ENCODE measurements around the gene MAPK4.

The MAPK4 gene

GRCh38 chr18:50654658-50655550, 95.0 kb downstream of the MAPK4 start:
- DNase-seq (ENCODE audit: low read depth) = no peak

- DNase-seq (ENCODE audit: low read depth) = no peak
These were observed 96.5 kb downstream of the MAPK4 start for GRCh38 chr18:50656396-50656795.

- DNase-seq (ENCODE audit: low read depth) = no peak
These were observed 97.1 kb downstream of the MAPK4 start for GRCh38 chr18:50656841-50657470.

GRCh38 chr18:50658601-50659000, 98.7 kb downstream of the MAPK4 start:
- no peak for DNase-seq (ENCODE audit: low read depth)

GRCh38 chr18:50659091-50660003, 99.5 kb downstream of the MAPK4 start:
- DNase-seq (ENCODE audit: low read depth) = no peak

- no peak for DNase-seq (ENCODE audit: low read depth)
These were observed 101.1 kb downstream of the MAPK4 start for GRCh38 chr18:50661013-50661412.

GRCh38 chr18:50662177-50662576, 102.3 kb downstream of the MAPK4 start:
- no peak for DNase-seq (ENCODE audit: low read depth)

GRCh38 chr18:50662775-50663383, 103.0 kb downstream of the MAPK4 start:
- DNase-seq (ENCODE audit: low read depth) = no peak

GRCh38 chr18:50663626-50664441, 103.9 kb downstream of the MAPK4 start:
- no peak for DNase-seq (ENCODE audit: low read depth)

GRCh38 chr18:50665015-50665414, 105.1 kb downstream of the MAPK4 start:
- no peak for DNase-seq (ENCODE audit: low read depth)

- DNase-seq (ENCODE audit: low read depth) = no peak
These were observed 105.6 kb downstream of the MAPK4 start for GRCh38 chr18:50665519-50665918.

- no peak for DNase-seq (ENCODE audit: low read depth)
These were observed 106.6 kb downstream of the MAPK4 start for GRCh38 chr18:50666536-50666935.

GRCh38 chr18:50671376-50671775, 111.5 kb downstream of the MAPK4 start:
- no peak for DNase-seq (ENCODE audit: low read depth)

- DNase-seq (ENCODE audit: low read depth) = no peak
These were observed 114.6 kb downstream of the MAPK4 start for GRCh38 chr18:50674307-50674980.

- DNase-seq (ENCODE audit: low read depth) = no peak
These were observed 115.2 kb downstream of the MAPK4 start for GRCh38 chr18:50675043-50675442.

GRCh38 chr18:50678651-50679050, 118.8 kb downstream of the MAPK4 start:
- no peak for DNase-seq (ENCODE audit: low read depth)

GRCh38 chr18:50679056-50679455, 119.2 kb downstream of the MAPK4 start:
- no peak for DNase-seq (ENCODE audit: low read depth)

- no peak for DNase-seq (ENCODE audit: low read depth)
These were observed 119.8 kb downstream of the MAPK4 start for GRCh38 chr18:50679656-50680055.

- DNase-seq (ENCODE audit: low read depth) = no peak
These were observed 121.1 kb downstream of the MAPK4 start for GRCh38 chr18:50680966-50681365.

GRCh38 chr18:50682852-50683251, 123.0 kb downstream of the MAPK4 start:
- no peak for DNase-seq (ENCODE audit: low read depth)

- DNase-seq (ENCODE audit: low read depth) = no peak
These were observed 126.5 kb downstream of the MAPK4 start for GRCh38 chr18:50686409-50686808.

Measured in EH (cell line).